Prostate gland (tissue), 2 donors: ENCODE data around the gene CNTN5.

Experiments
- POLR2A ChIP-seq: fragments of 450-650 bp; IDR thresholded peaks from one replicate; pipeline ENCODE4 v1.6.1; 2016; ENCODE audit warnings: antibody characterized with exemption, mild to moderate bottlenecking
- TF ChIP-seq, protein P1 (sequence below), 4 experiments: fragments of 200-600 bp in 2 of 4; fragments of 450-650 bp in 2 of 4; sonication (generic) in 2 of 4; IDR thresholded peaks; 1 replicate in 3 of 4; 2 replicates in 1 of 4; pipeline ENCODE4 v1.5.1; 2016 to 2019; ENCODE audit warnings: antibody characterized with exemption in 4 of 4, mild to moderate bottlenecking in 2 of 4, moderate library complexity in 2 of 4

DNA sequence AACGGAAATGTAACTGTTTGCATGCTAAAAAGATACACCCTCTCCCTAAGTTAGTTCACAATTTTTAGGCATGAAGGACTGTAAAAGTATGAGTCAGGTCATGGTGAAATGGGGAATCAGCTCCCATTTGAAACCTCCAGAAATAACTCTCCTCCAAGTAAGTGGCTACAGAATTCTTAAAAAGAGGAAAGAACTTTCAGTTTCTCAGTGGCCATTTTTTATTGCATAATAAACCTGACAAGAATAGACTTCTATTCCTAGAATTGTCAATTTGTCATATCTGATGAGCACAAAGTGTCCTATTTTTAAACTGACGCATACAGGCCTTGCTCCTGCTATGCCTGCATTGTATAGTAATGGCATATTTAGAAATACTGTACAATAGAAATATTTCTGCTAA lies 612.2 kb downstream of the CNTN5 start:
- TF ChIP-seq, protein P1, sequence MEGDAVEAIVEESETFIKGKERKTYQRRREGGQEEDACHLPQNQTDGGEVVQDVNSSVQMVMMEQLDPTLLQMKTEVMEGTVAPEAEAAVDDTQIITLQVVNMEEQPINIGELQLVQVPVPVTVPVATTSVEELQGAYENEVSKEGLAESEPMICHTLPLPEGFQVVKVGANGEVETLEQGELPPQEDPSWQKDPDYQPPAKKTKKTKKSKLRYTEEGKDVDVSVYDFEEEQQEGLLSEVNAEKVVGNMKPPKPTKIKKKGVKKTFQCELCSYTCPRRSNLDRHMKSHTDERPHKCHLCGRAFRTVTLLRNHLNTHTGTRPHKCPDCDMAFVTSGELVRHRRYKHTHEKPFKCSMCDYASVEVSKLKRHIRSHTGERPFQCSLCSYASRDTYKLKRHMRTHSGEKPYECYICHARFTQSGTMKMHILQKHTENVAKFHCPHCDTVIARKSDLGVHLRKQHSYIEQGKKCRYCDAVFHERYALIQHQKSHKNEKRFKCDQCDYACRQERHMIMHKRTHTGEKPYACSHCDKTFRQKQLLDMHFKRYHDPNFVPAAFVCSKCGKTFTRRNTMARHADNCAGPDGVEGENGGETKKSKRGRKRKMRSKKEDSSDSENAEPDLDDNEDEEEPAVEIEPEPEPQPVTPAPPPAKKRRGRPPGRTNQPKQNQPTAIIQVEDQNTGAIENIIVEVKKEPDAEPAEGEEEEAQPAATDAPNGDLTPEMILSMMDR (IDR thresholded peaks at IDR 0.05) = no peak
- no peak for TF ChIP-seq POLR2A
